ENCODE data around the gene SMNDC1.

Gene SMNDC1

DNA sequence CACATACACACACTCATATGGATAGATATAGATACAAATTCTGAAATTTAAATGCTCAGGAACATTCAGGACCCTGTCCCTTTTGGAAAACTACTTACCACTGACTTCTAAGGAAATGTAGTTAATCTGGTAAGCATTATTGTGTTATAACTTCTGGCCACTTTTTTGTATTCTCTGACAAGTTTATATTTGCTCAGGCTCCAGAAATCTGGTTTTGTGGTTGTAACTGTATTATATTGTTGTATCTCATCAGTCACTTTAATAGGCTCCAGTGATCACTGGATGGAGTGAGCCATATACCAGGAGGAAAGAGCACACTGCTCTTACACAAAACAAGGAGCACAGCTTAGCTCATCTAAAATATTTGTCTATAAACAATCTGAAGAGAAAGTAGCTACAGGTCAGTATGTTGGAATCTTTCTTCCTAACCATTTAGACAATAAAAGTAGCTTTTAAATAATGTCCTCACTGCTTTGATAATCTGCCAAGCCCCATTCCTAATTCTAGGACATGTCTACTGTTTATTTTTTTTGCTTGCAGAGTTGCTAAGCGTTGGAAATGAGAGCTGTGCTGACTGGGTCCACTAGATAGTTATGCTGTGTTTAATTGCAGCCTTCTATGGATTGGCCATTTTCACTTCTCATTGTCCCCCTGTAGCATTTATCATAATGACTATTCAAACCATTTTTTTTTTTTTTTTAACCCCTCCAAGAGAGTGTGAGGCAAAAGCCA is 43.8 kb downstream of the SMNDC1 start:
- H3K4me1 ChIP-seq (ENCODE audit: low read length), result no peaks in the 10 kb centered on the region
- 0 out of 2 replicates have a peak, but pooled peaks cover 4% of the 10 kb centered on the region for H3K27me3 ChIP-seq (replicated peaks; ENCODE audit: insufficient read depth, low read length)
- no peak overlapping the region for H3K9ac ChIP-seq (ENCODE audit: low read length)
- no peaks in the 10 kb centered on the region for H3K36me3 ChIP-seq (replicated peaks; ENCODE audit: insufficient read depth, low read length)
- no peaks in the 10 kb centered on the region for H3K79me2 ChIP-seq (ENCODE audit: low read length)
- H3F3A ChIP-seq (ENCODE audit: insufficient read depth, low read length), result no peaks in the 10 kb centered on the region
- no peaks in the 10 kb centered on the region for H3K9me3 ChIP-seq (replicated peaks; ENCODE audit: insufficient read depth, low read length)
- no peaks in the 10 kb centered on the region for H3K9me2 ChIP-seq (replicated peaks; ENCODE audit: insufficient read depth, low read length)
- H3K4me3 ChIP-seq (ENCODE audit: low read length), result no peak overlapping the region
- H3K4me2 ChIP-seq (ENCODE audit: low read depth, low read length), result no peak overlapping the region
- no peak for DNase-seq
- TF ChIP-seq EZH2 (optimal IDR thresholded peaks at IDR 0.05; ENCODE audit: low read depth, low read length), result no peak
- no peak for TF ChIP-seq EZH2phosphoT487 (IDR thresholded peaks at IDR 0.05; ENCODE audit: low read length)
- TF ChIP-seq, protein P1, sequence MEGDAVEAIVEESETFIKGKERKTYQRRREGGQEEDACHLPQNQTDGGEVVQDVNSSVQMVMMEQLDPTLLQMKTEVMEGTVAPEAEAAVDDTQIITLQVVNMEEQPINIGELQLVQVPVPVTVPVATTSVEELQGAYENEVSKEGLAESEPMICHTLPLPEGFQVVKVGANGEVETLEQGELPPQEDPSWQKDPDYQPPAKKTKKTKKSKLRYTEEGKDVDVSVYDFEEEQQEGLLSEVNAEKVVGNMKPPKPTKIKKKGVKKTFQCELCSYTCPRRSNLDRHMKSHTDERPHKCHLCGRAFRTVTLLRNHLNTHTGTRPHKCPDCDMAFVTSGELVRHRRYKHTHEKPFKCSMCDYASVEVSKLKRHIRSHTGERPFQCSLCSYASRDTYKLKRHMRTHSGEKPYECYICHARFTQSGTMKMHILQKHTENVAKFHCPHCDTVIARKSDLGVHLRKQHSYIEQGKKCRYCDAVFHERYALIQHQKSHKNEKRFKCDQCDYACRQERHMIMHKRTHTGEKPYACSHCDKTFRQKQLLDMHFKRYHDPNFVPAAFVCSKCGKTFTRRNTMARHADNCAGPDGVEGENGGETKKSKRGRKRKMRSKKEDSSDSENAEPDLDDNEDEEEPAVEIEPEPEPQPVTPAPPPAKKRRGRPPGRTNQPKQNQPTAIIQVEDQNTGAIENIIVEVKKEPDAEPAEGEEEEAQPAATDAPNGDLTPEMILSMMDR (IDR thresholded peaks at IDR 0.05; ENCODE audit: low read length), result no peak
- H2AFZ ChIP-seq (ENCODE audit: low read length), result no peak overlapping the region
- H4K20me1 ChIP-seq (ENCODE audit: insufficient read depth, low read length), result no peaks in the 10 kb centered on the region
- no peak overlapping the region for H3K27ac ChIP-seq (ENCODE audit: low read length)

GRCh38 chr10:110259317-110259716 is 45.4 kb downstream of the SMNDC1 start:
- H3K36me3 ChIP-seq (replicated peaks; ENCODE audit: insufficient read depth, low read length), result no peaks in the 10 kb centered on the region
- TF ChIP-seq EZH2 (optimal IDR thresholded peaks at IDR 0.05; ENCODE audit: low read depth, low read length), result no peak
- no peak for TF ChIP-seq EZH2phosphoT487 (IDR thresholded peaks at IDR 0.05; ENCODE audit: low read length)
- TF ChIP-seq, protein P1 (IDR thresholded peaks at IDR 0.05; ENCODE audit: low read length), result no peak
- H2AFZ ChIP-seq (ENCODE audit: low read length), result no peak overlapping the region
- no peak overlapping the region for H3K4me2 ChIP-seq (ENCODE audit: low read depth, low read length)
- H3F3A ChIP-seq (ENCODE audit: insufficient read depth, low read length), result peaks cover 1% of the 10 kb centered on the region
- H3K27ac ChIP-seq (ENCODE audit: low read length), result no peak overlapping the region
- H3K27me3 ChIP-seq (replicated peaks; ENCODE audit: insufficient read depth, low read length), result 0 out of 2 replicates have a peak, but pooled peaks cover 4% of the 10 kb centered on the region
- no peaks in the 10 kb centered on the region for H3K9me3 ChIP-seq (replicated peaks; ENCODE audit: insufficient read depth, low read length)
- H3K4me1 ChIP-seq (ENCODE audit: low read length), result peaks cover 6% of the 10 kb centered on the region; the same call in 1 of the 2 replicates
- H4K20me1 ChIP-seq (ENCODE audit: insufficient read depth, low read length), result 0 out of 2 replicates have a peak, but pooled peaks cover under 1% of the 10 kb centered on the region
- H3K79me2 ChIP-seq (ENCODE audit: low read length), result no peaks in the 10 kb centered on the region
- no peak for DNase-seq
- no peaks in the 10 kb centered on the region for H3K9me2 ChIP-seq (replicated peaks; ENCODE audit: insufficient read depth, low read length)
- H3K4me3 ChIP-seq (ENCODE audit: low read length), result no peak overlapping the region
- no peak overlapping the region for H3K9ac ChIP-seq (ENCODE audit: low read length)

GRCh38 chr10:110258542-110258941 is 46.2 kb downstream of the SMNDC1 start:
- H3K79me2 ChIP-seq (ENCODE audit: low read length), result no peaks in the 10 kb centered on the region
- peaks cover 4% of the 10 kb centered on the region for H3F3A ChIP-seq (ENCODE audit: insufficient read depth, low read length)
- H3K4me3 ChIP-seq (ENCODE audit: low read length), result no peak overlapping the region
- peaks cover 11% of the 10 kb centered on the region; the same call in 1 of the 2 replicates for H3K27me3 ChIP-seq (replicated peaks; ENCODE audit: insufficient read depth, low read length)
- DNase-seq, result no peak
- H2AFZ ChIP-seq (ENCODE audit: low read length), result no peak overlapping the region
- H3K9ac ChIP-seq (ENCODE audit: low read length), result no peak overlapping the region
- H3K27ac ChIP-seq (ENCODE audit: low read length), result no peak overlapping the region
- H3K4me1 ChIP-seq (ENCODE audit: low read length), result peaks cover 8% of the 10 kb centered on the region; the same call in 1 of the 2 replicates
- no peaks in the 10 kb centered on the region for H3K9me3 ChIP-seq (replicated peaks; ENCODE audit: insufficient read depth, low read length)
- H3K36me3 ChIP-seq (replicated peaks; ENCODE audit: insufficient read depth, low read length), result no peaks in the 10 kb centered on the region
- no peaks in the 10 kb centered on the region for H3K9me2 ChIP-seq (replicated peaks; ENCODE audit: insufficient read depth, low read length)
- H4K20me1 ChIP-seq (ENCODE audit: insufficient read depth, low read length), result peaks cover 7% of the 10 kb centered on the region; the same call in 1 of the 2 replicates
- TF ChIP-seq EZH2 (optimal IDR thresholded peaks at IDR 0.05; ENCODE audit: low read depth, low read length) (no peak), EZH2phosphoT487 (IDR thresholded peaks at IDR 0.05; ENCODE audit: low read length) (no peak)
- TF ChIP-seq, protein P1 (IDR thresholded peaks at IDR 0.05; ENCODE audit: low read length), result no peak
- no peak overlapping the region for H3K4me2 ChIP-seq (ENCODE audit: low read depth, low read length)

All from MM.1S (cell line).